Measurements from ENCODE around the gene NHSL2. TPM values are rescaled to one million over a fixed set of nuclear protein-coding genes. Genes with fewer than 3 reads are reported as not detected.

The NHSL2 gene
- total RNA-seq, 4 donors from 2014 or later: 7.6 to 30.8 (median 9.1) TPM

DNA sequence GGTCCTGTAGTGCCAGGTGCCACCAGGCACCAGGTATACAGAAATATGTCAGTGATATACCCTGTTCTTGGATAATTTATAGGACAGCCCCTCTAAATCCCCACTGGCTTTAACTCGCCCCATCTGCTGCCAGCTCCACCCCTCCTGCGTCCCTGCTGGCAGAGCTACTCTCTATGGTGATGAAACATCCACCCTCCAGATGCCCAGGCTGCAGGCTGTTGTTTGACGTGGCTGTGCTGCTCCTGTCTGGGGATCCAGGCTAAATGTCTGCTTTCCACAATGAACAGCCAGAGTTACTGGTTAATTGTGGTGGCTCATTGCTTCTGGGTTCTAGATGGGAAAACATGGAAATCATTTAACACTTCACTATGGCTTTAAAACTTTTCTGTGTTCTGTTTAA lies 12.9 kb downstream of the NHSL2 start:
- H3K27ac ChIP-seq: no peak overlapping the region

DNA sequence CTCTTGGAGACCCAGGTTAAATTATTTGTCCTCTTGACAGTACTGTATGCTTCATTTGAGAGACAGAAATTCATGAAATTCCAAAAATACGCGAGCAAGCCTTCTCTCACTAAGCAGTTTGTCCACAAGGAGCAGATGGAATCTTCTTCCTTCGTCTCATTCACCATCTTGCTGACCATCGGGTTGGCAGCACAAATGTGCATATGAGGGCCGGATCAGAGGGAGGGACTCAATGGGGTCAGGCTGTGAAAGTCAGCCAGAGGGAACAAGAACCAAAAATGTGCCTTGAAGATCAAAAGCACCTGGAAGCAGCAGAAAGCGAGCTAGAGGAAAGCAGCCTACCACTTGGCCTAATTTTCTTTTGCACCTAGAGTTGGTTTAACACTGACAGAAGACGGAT lies 16.4 kb downstream of the NHSL2 start:
- Histone ChIP-seq H3K4me1 (no peaks in the 10 kb centered on the region), H3K4me3 (no peak overlapping the region), H3K27me3 (no peaks in the 10 kb centered on the region), H3K27ac (no peak overlapping the region), H3K9me3 (no peaks in the 10 kb centered on the region), H3K36me3 (no peaks in the 10 kb centered on the region)
- TF ChIP-seq POLR2A (IDR thresholded peaks at IDR 0.05): no peak
- TF ChIP-seq, protein P1, sequence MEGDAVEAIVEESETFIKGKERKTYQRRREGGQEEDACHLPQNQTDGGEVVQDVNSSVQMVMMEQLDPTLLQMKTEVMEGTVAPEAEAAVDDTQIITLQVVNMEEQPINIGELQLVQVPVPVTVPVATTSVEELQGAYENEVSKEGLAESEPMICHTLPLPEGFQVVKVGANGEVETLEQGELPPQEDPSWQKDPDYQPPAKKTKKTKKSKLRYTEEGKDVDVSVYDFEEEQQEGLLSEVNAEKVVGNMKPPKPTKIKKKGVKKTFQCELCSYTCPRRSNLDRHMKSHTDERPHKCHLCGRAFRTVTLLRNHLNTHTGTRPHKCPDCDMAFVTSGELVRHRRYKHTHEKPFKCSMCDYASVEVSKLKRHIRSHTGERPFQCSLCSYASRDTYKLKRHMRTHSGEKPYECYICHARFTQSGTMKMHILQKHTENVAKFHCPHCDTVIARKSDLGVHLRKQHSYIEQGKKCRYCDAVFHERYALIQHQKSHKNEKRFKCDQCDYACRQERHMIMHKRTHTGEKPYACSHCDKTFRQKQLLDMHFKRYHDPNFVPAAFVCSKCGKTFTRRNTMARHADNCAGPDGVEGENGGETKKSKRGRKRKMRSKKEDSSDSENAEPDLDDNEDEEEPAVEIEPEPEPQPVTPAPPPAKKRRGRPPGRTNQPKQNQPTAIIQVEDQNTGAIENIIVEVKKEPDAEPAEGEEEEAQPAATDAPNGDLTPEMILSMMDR (IDR thresholded peaks at IDR 0.05): no peak
- no peak for DNase-seq
- intact Hi-C loops (cut with DNase I; ENCODE audit: low total_unique reads): no loop called here

More for the DNA sequence above, 12.9 kb downstream of the NHSL2 start:
- H3K4me3 ChIP-seq: no peak overlapping the region
- no peaks in the 10 kb centered on the region for H3K36me3 ChIP-seq
- no peaks in the 10 kb centered on the region for H3K4me1 ChIP-seq
- TF ChIP-seq POLR2A (IDR thresholded peaks at IDR 0.05): no peak
- TF ChIP-seq, protein P1 (IDR thresholded peaks at IDR 0.05): no peak
- no peaks in the 10 kb centered on the region for H3K27me3 ChIP-seq
- no peaks in the 10 kb centered on the region for H3K9me3 ChIP-seq
- intact Hi-C loops (cut with DNase I; ENCODE audit: low total_unique reads): no loop called here
- DNase-seq: no peak

DNA sequence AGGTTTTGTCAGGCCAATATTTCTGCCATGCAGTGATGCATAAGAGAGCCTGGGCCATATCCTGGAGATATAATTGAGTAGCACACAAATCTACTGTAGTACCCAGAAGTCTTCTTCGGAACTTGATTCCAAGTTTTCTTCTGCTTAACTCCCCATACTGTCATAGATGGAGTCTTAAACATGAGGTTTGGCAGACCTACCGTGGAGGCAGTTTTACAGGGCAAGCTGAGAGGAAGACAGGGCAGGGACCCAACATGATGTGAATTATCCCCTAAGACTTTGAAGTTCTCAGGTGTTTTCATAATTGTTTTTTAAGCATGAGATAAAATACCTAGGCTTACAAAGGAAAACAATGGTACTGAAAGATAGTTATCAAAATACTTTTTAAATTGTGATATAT lies 18.2 kb downstream of the NHSL2 start:
- no peak for DNase-seq
- Histone ChIP-seq H3K36me3 (no peaks in the 10 kb centered on the region), H3K27me3 (no peaks in the 10 kb centered on the region), H3K9me3 (no peaks in the 10 kb centered on the region), H3K4me1 (no peaks in the 10 kb centered on the region), H3K27ac (no peak overlapping the region), H3K4me3 (no peak overlapping the region)
- intact Hi-C loops (cut with DNase I; ENCODE audit: low total_unique reads): no loop called here
- TF ChIP-seq POLR2A (IDR thresholded peaks at IDR 0.05): no peak
- TF ChIP-seq, protein P1 (IDR thresholded peaks at IDR 0.05): no peak

DNA sequence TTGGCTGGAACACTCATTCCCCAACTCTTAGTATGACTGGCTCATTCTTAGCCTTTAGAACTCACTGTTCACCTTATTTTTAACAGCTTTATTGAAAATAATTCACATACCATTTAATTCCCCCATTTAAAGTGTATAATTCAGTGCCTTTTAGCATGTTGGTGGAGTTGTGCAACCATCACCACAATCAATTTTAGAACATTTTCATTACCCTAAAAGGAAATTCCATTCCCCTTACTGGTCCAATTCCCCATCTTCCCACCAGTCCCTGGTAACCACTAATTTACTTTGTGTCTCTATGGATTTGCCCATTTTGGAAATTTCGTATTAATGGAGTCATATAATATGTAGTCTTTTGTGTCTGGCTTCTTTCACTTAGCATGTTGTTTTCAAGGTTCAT lies 19.7 kb downstream of the NHSL2 start:
- H3K4me3 ChIP-seq: no peak overlapping the region
- no peak for TF ChIP-seq POLR2A (IDR thresholded peaks at IDR 0.05)
- TF ChIP-seq, protein P1 (IDR thresholded peaks at IDR 0.05): no peak
- no peaks in the 10 kb centered on the region for H3K27me3 ChIP-seq
- H3K4me1 ChIP-seq: no peaks in the 10 kb centered on the region
- intact Hi-C loops (cut with DNase I; ENCODE audit: low total_unique reads): no loop called here
- H3K27ac ChIP-seq: no peak overlapping the region
- no peak for DNase-seq
- no peaks in the 10 kb centered on the region for H3K36me3 ChIP-seq
- H3K9me3 ChIP-seq: no peaks in the 10 kb centered on the region

DNA sequence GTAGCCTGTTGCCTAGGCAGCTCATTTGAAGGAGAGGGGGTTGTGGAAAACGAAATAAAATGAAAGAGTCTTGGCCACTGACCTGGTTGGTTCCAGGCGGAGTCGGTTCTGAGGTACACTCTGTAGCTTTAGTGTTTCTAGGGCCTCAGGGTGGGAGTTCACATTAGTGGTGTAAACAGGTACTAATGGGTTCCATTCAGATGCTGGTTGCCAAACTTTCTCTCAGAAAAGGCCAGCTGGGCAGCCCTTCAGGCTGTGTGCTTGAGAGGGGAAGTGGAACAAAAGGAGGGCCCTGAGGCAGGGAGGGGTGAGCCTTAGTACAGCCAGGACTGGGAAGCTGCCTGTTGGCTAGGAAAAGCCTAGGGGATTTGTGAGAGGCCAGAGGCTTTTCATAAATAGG lies 24.8 kb downstream of the NHSL2 start:
- no peaks in the 10 kb centered on the region for H3K9me3 ChIP-seq

More for the DNA sequence above, 24.8 kb downstream of the NHSL2 start:
- TF ChIP-seq POLR2A (IDR thresholded peaks at IDR 0.05): no peak
- TF ChIP-seq, protein P1 (IDR thresholded peaks at IDR 0.05): no peak
- no peaks in the 10 kb centered on the region for H3K27me3 ChIP-seq
- no peaks in the 10 kb centered on the region for H3K4me1 ChIP-seq
- peak; percentile 32 to 54 for DNase-seq
- no peak overlapping the region for H3K4me3 ChIP-seq
- H3K36me3 ChIP-seq: no peaks in the 10 kb centered on the region
- intact Hi-C loops (cut with DNase I; ENCODE audit: low total_unique reads): no loop called here
- peak overlapping the region; percentile 12 to 42 for H3K27ac ChIP-seq

Data from uterus (tissue), 4 donors.